ENCODE results near the gene METRNL.

METRNL gene

DNA sequence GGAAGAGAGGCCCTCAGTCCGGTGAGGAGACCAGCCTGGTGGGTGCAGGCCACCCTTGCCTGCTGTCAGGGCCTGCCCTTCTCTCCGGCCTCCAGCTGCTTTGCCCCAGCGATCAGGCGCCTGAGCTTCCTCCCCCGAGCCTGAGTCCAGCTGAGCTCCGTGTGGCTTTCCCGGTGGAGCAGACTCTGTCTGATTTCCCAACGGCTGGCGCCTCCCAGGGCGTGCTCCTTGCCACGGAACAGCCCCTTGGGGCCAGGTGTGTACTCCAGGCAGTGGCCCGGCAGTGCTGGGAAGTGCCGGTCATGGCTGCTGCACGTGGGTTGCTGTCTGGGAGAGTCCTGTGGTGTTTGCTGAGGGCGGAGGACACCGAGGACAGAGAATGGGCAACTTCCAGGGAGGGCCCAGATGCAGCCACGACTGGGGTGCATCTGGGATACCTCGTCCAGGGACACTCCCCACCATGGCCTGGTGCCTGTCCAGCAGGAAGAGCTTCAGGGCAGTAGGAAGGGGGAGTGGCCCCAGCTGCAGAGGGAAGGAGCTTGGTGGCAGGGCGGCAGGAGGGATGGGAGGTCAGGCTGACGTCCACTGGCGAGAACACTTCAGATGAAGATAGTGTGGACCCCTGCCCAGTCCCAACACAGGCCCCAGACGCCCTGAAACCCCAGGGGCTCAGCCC, 22.5 kb downstream of the METRNL start:
- intact Hi-C loops (cut with DNase I): no loop called here
- no peak for DNase-seq

DNA sequence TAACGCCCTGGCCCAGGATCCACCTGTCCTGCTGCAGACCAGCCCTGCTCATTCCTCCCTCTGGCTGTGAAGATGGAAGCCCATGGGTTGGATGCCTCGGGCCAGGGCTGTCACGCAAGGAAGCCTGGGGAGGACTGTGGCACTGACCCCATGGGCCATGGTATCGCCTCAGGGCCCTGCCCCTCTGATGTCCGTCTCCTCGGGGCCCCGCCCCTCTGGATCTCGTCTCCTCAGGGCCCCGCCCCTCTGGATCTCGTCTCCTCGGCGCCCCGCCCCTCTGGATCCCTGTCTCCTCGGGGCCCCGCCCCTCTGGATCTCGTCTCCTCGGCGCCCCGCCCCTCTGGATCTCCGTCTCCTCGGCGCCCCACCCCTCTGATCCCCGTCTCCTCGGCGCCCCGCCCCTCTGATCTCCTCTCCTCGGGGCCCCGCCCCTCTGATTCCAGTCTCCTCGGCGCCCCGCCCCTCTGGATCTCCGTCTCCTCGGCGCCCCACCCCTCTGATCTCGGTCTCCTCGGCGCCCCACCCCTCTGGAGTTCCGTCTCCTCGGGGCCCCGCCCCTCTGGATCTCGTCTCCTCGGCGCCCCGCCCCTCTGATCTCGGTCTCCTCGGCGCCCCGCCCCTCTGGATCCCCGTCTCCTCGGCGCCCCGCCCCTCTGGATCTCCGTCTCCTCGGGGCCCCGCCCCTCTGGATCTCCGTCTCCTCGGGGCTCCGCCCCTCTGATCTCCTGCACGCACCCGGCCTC, 24.0 kb downstream of the METRNL start:
- DNase-seq: no peak
- intact Hi-C loops (cut with DNase I): no loop called here

DNA sequence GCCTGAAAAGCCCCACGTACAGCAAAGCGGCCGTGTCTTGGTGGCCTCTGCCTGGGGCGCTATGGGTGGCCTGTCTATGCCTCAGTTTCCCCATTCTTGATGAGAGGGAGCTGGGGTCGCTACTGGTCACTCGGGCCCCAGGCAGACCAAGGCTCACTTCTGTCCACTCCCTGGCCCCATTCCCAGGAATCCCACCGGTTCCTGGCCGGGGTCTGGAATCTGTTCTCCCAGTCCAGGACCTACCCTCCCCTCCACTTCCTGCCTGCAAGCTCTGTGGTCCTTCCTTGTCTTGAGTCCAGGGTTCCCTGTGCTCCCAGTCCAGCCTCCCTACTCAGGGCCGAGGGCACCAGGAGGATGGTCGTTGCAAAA, 24.5 kb downstream of the METRNL start:
- no peak for DNase-seq
- intact Hi-C loops (cut with DNase I): no loop called here

DNA sequence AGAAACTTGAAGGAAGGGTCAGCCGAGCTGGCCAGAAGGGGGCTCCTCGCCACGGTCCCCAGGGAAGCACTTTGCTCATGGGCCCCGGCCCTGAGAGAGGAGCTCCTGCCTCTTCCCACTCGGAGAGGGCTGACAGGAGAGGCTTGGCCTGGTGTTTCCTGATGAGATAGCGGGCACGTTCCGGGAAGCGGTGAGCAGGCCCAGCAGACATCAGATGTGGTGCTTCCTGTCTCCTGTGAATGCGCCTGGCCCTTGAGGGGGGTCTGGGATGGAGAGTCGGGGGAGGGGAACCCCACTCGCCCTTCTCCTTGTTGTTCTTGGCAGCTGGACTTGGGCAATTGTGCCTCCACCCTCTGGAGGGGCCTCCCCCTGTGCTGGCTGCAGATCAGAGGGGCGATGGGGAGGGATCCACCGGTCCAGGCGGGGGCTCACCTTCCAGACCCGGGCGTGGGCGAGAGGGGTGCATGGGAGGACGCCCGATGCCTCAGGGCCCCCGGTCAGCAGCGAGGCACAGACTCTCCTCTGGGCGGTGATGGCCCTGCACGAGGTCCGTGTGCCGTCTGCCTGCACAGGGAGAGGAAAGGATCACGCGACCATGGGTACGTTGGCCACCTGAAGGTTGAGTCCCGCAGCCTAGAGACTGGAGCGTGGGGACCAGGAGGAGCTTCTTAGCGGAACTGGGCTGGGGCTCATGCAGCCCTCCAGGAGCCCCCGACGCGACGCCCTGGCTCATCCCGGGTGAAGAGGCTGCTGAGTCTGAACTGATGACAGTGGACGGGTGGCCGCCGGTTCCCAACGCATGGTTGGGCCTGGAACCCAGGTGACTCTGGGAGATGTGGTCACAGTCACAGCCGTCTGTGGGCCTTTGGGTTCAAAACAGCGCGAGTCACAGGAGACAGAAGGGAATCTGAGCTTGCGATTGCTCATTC, 25.4 kb downstream of the METRNL start:
- DNase-seq: no peak
- intact Hi-C loops (cut with DNase I): no loop called here

DNA sequence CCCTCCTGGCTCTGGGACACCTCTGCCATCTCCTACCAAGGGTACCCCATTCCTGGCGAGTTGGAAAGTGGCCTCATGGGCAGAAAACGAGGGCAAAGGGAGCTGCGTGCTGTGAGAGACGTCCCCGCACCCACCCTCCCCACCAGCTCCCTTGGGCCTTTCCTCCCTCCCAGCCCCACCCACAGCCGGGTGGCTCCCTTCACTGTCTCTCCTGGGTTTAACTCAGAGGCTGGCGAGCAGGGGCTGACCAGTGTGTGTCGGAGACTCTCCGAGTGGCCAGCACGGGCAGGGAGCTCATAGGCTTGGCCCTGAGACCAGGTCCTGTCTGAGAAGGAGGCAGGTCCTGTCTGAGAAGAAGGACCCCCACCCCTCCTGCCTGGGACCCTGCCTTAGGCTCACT, 26.1 kb downstream of the METRNL start:
- no peak for DNase-seq
- intact Hi-C loops (cut with DNase I): no loop called here

DNA sequence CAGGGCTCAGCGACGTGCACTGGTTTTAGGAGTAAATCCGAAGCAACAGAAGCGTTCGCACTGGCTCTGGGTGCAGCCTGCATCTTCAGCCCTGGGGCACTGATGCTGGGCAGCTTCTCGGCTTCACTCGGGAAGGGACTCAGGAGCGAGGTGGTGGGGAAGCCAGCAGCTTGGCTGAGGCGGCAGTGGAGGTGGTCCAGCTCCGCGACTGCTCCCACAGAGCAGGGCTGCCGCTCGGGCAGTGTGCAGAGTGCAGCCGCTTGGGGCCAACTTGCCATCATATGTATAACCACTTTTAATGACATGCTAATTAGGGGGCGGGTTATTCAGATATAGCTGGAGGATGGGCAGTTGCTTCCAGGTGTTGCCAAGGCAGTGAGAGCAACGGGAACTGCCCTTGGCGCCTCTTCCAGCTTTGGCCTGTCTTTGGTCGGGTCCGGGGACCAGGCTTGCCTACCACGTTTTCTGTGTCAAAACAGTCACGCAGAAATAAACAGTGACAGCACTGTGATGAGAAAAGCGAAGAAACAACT, 26.7 kb downstream of the METRNL start:
- intact Hi-C loops (cut with DNase I): no loop called here
- no peak for DNase-seq

DNA sequence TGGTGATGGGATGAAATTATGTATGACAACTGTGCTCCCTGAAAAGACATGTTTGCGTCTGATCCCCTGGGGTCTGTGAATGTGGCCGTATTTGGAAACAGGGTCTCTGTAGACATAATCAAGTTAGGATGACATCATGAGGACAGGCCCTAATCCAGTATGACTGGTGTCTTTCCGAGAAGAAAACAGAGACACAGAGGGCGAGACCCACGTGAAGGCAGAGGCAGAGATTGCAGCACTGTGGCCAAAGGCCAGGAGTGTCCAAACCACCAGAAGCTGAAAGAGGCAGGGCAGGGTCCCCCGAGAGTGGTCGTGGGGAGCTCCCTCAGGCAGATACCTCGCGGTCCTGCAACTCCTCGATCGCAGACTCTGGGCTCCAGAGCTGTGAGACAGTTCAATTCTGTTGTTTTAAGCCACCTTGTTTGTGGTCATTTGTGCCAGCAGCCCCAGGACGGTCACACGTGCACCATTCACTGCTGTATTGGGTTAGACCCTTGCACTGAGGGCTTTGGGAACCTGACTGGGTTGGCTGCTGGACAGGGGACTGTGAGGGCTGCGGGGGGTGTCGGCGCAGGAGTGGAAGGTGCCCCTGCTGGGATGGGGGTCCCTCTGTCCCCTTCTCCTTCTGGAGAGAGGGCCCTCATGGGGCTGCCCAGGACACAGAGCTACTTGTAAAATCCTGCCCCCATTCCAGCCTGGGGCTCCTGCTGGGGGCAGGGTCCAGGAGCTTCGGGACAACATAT, 27.7 kb downstream of the METRNL start:
- DNase-seq: no peak
- intact Hi-C loops (cut with DNase I): no loop called here

DNA sequence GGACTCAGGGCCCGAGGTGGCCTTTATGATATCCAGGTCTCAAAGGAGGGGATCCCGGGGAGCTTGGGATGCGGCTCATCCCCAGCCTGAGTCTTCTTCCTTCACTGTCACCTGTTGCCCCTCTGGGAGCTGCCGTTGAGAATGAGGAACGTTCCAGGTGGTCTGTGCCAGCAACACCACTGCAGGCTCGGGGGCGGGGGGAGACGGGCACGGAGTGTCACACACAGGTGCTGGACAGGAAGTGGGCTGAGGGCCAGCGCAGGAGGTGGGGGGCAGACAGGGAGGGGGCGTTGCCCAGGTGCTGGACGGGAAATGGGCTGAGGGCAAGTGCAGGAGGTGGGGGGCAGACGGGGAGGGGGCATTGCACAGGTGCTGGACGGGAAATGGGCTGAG, 28.2 kb downstream of the METRNL start:
- intact Hi-C loops (cut with DNase I): no loop called here
- DNase-seq: no peak

DNA sequence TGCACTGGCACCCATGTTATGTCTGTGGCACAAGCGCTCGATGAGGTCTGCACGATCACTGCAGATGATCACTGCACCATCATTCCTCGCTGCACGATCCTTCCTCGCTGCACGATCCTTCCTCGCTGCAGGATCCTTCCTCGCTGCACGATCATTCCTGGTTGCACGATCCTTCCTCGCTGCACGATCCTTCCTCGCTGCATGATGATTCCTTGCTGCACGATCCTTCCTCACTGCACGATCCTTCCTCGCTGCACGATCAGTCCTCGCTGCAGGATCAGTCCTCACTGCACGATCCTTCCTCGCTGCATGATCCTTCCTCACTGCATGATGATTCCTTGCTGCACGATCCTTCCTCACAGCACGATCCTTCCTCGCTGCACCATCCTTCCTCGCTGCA, 29.3 kb downstream of the METRNL start:
- intact Hi-C loops (cut with DNase I): no loop called here
- DNase-seq: no peak

DNA sequence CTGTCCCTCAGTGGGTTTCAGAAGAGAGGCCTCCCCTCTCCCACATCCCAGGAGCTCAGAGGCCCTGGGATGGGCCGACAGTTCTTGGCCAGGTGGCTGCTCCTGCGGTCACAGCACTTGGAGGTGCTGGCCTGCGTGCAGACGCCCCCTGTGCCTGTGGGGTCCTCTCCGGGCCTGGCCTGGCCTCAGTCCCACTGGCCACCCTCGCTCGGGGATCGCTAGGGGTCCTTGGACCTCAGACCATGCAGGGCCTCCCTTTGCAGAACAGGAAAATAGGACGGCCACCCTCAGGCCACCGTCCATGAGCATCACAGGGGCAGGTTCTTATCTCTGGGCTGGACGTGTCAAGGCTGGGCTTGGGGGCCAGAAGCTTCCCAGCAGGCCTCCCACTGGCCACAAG, 30.0 kb downstream of the METRNL start:
- intact Hi-C loops (cut with DNase I): no loop called here
- DNase-seq: no peak

DNA sequence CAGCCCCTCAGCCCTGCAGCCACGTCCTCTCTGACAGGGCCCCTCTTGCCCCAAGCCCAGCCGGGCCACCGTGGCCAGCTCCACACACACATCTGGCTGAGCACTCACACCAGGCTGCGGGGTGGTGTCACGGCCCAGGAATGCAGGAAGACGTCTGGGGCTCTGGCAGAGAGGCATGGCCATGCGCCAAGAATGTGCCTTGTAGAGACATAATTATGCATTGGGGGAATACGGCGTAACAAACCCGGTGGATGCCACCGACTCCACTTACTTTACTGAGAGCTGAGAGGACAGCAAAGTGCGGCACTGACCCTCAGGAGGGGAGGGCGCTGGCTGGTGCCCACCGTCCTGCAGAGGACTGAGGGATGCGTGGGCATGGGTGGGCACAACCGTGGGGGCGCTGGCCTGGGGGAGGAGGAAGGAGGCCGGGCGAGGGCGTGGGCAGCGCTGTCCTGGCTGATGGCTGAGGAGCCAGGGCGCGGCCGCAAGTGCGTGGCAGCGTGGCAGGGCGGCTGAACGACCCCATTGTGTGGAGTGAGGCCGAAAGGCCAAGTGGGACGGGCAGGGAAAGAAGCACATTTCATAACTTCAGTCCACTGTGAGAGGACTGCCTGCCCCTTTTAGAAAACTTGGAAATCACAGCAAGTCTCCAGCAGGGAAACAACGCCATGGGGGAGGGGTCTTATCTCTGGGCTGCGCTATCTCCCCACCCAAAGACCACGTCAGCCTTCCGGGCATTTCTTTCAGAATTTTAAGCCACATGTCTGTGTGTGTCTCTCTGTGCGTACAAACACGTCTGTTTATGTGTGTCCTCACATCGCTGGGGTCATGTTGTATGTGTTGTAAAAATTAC, 30.6 kb downstream of the METRNL start:
- intact Hi-C loops (cut with DNase I): no loop called here
- no peak for DNase-seq

DNA sequence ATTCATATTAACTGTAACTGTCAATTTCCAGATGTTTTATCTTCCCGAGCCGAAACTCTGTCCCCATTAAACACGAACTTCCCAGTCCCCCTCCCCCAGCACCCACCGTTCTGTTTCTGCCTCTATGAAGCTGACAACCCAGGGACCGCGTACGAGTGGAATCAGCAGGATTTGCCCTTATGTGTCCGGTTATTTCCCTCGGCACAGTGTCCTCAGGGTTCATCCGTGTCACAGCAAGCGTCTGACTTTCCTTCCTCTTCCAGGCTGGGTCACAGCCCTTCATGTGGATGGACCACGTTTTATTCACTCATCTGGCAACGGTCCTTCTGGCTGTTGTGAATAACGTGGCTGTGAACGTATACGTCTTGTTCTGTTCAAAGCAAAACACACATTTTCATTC, 31.3 kb downstream of the METRNL start:
- no peak for DNase-seq
- intact Hi-C loops (cut with DNase I): no loop called here

DNA sequence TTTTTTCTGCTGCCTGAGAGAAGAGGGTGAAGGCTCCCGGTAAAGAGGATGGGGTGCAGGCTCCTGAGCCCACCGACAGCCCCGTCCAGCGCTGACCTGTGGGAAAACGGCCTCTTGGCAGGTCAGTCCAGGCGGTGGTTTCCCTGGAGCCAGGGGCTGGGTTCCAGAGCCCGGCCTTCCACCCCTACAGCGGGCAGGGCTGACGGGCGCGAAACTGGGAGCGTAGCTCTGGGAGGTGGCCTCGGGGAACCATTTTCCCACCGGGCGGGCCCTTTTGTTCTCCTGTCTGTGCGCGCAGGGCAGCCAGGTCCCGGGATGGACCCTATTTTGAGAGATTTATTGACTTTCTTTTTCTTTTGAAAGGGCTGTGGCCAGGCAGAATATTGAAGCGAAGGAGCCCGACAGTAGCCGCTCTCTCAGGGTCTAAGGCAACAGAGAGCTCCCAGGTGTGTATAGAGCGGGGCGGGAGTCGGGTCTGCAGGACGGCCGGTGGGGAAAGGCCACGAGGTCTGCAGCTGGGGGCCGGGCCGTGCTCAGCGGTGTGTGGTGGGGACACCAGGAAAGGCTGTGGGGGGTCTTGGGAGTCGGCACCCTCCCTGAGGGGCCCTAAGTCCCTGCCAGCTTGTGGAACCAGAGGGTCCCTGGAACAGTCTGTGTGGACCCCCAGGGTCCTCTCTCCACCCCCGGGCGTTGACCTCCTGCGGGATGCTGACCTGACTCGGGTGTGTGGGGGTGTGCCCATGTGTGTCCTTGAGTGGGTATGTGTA, 32.3 kb downstream of the METRNL start:
- no peak for DNase-seq
- intact Hi-C loops (cut with DNase I): no loop called here

DNA sequence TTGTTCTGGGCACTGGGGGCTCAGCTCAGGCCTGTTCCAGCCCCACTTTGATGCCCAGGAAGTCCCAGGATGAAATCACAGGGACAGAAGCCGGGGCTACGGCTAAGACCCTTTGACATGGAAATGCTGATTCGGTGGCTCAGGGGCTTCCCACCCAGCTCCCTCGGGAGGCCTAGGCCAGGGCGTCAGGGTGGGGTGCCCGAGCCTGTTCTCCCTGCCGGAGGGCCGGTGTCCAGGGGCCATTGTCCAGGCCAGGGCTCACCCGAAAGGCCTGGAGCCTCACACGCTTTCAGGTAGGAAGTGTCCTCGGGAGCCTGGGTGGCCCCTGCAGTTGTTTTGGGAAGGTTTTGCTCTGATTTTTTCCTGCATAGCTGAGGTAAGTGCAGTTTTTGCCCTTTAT, 34.0 kb downstream of the METRNL start:
- no peak for DNase-seq
- intact Hi-C loops (cut with DNase I): no loop called here

DNA sequence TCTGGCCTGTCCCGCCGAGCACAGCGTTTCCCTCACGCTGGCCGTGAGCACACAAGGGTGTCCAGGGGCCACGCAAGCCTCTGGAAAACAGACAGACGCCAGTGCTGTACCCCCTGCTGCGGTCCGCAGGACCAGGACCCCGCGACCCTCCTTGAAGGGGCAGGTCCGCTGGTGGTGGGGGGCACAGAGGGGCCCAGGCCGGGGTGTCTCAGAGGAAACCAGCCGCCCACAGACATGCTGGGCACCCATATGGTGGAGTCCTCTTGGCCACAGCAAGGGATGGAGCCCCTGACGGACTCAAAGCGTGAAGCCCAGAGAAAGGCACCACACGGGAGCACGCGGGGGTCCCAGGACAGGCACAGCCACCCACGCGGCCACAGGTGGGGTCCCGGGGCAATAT, 34.4 kb downstream of the METRNL start:
- DNase-seq: no peak
- intact Hi-C loops (cut with DNase I): no loop called here

DNA sequence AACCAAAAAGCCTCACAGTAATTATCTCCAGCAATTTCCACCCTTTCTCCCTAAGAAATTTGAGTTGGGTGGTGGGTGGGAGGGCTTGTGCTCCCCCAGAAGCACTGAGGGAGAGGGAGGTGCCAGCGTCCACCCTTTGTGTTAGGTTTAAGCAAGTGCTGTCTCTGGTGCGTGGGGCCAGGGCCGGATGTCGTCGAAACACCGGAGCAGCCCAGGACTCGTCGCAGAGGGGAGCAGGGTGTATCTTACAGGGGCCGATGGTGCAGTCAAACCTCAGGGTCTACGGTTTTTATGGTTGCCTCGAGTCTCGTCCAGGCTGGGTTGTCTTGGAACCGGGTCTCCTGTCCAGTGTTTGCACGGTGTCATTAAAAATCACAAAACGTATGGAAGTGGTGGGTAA, 35.3 kb downstream of the METRNL start:
- intact Hi-C loops (cut with DNase I): no loop called here
- DNase-seq: no peak

DNA sequence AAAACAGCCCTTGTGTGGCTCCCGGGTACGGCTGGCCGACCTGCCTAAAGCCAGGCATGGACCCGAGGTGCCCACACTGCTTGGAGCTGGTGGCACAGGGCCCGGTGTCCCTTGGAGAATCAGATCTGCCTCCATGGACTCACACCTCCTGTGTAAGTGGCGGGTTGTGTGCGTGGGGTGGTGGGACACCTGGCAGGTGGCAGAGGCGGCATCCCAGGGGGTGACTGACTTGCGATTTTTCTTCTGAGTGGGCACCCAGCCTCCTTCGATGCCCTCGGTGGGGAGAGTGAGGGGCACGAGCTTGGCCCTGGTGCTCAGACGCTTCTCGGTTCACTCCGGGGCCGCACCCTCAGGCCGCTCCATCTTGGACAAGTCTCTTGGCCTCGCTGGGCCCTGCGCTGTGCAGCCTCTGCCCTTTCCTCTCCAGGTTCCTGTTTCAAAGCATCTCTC, 35.8 kb downstream of the METRNL start:
- intact Hi-C loops (cut with DNase I): no loop called here
- no peak for DNase-seq

DNA sequence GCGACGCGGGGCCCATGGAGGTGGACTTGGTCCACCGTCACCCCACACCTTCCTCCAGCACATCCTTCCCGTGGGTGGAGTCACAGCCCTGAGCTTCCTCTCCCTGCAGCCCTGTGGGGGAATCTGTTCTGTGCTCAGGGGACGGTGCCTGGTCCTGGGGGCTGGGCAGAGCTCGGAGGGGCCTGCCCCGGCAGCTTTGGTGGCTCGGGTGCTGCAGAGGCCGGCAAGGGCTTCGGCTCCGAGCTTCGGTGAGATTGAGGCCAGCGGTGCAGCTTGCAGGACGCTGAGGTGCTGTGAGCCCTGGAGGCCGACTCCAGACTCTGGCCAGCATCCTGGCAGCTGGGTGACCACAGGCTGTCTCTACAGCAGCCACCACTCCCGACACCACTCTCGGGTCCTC, 36.4 kb downstream of the METRNL start:
- no peak for DNase-seq
- intact Hi-C loops (cut with DNase I): no loop called here

DNA sequence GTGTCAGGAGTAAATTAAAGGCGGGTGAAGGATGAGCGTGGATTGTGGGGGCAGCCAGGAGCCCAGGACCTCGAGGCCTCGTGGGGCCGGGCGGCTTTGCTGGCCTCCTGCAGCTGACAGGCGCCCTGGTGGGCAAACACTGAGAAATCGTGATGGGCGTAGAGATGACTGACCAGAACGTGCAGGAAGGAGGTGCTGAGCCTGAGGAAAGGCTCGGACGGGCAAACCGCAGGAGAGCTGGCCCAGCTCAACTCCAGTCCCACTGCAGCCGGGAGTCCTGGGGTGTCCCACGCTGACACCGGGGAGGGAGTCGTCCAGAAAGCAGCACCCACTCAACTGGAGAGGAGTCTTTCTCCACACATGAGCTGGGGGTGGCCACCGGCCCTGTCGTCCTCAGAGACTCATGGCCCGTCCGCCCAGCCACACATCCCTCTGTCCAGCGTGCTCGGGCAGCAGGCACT, 36.9 kb downstream of the METRNL start:
- peak in 1 of 10 donors; percentile 77 for DNase-seq
- intact Hi-C loops (cut with DNase I): no loop called here
